Endothelial cell of umbilical vein (primary cell): ENCODE data around the gene NFILZ. TPM values are rescaled to one million over a fixed set of nuclear protein-coding genes. Genes with fewer than 3 reads are reported as not detected.

Experiments used
- BruUV-seq: library from RNA; stranded (reverse); fragments of 400-500 nt; replicated peaks from 2 replicates; lab custom pipeline; 2021; lab: Mats Ljungman, UMichigan
- CTCF ChIA-PET: fragments of 300-600, 350-600 bp; sonication (Branson Sonifier 250); formaldehyde crosslinking; loops from one replicate; lab custom pipeline; 2021; ENCODE audit warnings: antibody characterized with exemption, inconsistent platforms; lab: Charles Lee
- POLR2A ChIA-PET: fragments of 300-600, 350-600 bp; sonication (Branson Sonifier 250); formaldehyde crosslinking; loops from one replicate; lab custom pipeline; 2021; ENCODE audit warnings: antibody characterized with exemption, inconsistent platforms; lab: Charles Lee
- DNase-seq: peaks from one replicate; pipeline ENCODE4 v3.0.0-alpha.2; 2011; ENCODE audit warnings: low read depth, low spot score
- FAIRE-seq: peaks from 2 replicates; lab custom pipeline; 2011; peaks lifted over from hg19 to GRCh38; lab: Jason Lieb, UNC
- H2AFZ ChIP-seq: 2 replicates; pipeline ENCODE4 v1.6.0; 2012; ENCODE audit warnings: low read depth, low read length, control low read depth, inconsistent platforms
- H3K27ac ChIP-seq: 2 replicates; pipeline ENCODE4 v1.5.1; 2011; ENCODE audit warnings: low read depth, mild to moderate bottlenecking, control low read depth, low read length, moderate library complexity; ENCODE audit not compliant: insufficient read depth
- H3K27me3 ChIP-seq, 2 experiments: 2 replicates each; pipeline versions ENCODE4 v1.6.0 to v1.6.1; 2011; ENCODE audit warnings: low read length in 2 of 2, mixed read lengths in 1 of 2; ENCODE audit not compliant: control insufficient read depth in 2 of 2, insufficient read depth in 2 of 2
- H3K36me3 ChIP-seq, 2 experiments: 2 replicates in 1 of 2; 3 replicates in 1 of 2; pipeline ENCODE4 v1.5.1; 2011; ENCODE audit warnings: low read length in 2 of 2, mild to moderate bottlenecking in 1 of 2, moderate library complexity in 1 of 2; ENCODE audit not compliant: control insufficient read depth in 2 of 2, insufficient read depth in 2 of 2; ENCODE audit errors: extremely low read depth in 1 of 2
- H3K4me1 ChIP-seq: 3 replicates; pipeline ENCODE4 v1.5.1; 2011; ENCODE audit warnings: mild to moderate bottlenecking, low read length; ENCODE audit not compliant: control insufficient read depth, insufficient read depth; ENCODE audit errors: extremely low read depth
- H3K4me2 ChIP-seq: 2 replicates; pipeline ENCODE4 v1.6.1; 2011; ENCODE audit warnings: low read length, control low read depth, mixed read lengths; ENCODE audit not compliant: insufficient read depth
- H3K4me3 ChIP-seq, 3 experiments: fragments of 200-600 bp in 1 of 3; sonication (generic), shearing (Covaris generic) in 1 of 3; replicated peaks in 1 of 3; 2 replicates each; pipeline ENCODE4 v1.5.1; 2011 to 2016; ENCODE audit warnings: control low read depth in 3 of 3, low read length in 3 of 3, mild to moderate bottlenecking in 2 of 3, inconsistent platforms in 1 of 3, low read depth in 1 of 3, moderate library complexity in 1 of 3; ENCODE audit not compliant: insufficient read depth in 1 of 3
- H3K79me2 ChIP-seq: 2 replicates; pipeline ENCODE4 v1.6.0; 2012; ENCODE audit warnings: low read length, inconsistent platforms; ENCODE audit not compliant: control insufficient read depth, insufficient read depth
- H3K9ac ChIP-seq: replicated peaks from 2 replicates; pipeline ENCODE3; 2011; ENCODE audit warnings: low read length, control low read depth; ENCODE audit not compliant: insufficient read depth; ENCODE audit errors: extremely low read depth
- H3K9me1 ChIP-seq: replicated peaks from 3 replicates; pipeline ENCODE4 v1.6.0; 2011; ENCODE audit warnings: mild to moderate bottlenecking, low read length; ENCODE audit not compliant: control insufficient read depth, insufficient read depth; ENCODE audit errors: extremely low read depth
- H3K9me3 ChIP-seq: replicated peaks from 2 replicates; pipeline ENCODE4 v1.5.1; 2012; ENCODE audit warnings: low read length, inconsistent platforms; ENCODE audit not compliant: control insufficient read depth, insufficient read depth
- H4K20me1 ChIP-seq: replicated peaks from 2 replicates; pipeline ENCODE3; 2011; ENCODE audit warnings: mild to moderate bottlenecking, low read length; ENCODE audit not compliant: control insufficient read depth, insufficient read depth; ENCODE audit errors: extremely low read depth
- CTCF ChIP-seq, 2 donors: IDR thresholded peaks; 1 replicate in 1 of 2; 2 replicates in 1 of 2; pipeline ENCODE4 v1.5.1; 2011; ENCODE audit warnings: low read length in 2 of 2, mild to moderate bottlenecking in 2 of 2, moderate library complexity in 2 of 2, control low read depth in 1 of 2, inconsistent platforms in 1 of 2, low read depth in 1 of 2; ENCODE audit not compliant: insufficient read depth in 1 of 2; ENCODE audit errors: extremely low read depth in 1 of 2
- EZH2 ChIP-seq: IDR thresholded peaks from 2 replicates; pipeline ENCODE4 v1.6.1; 2012; ENCODE audit warnings: borderline replicate concordance, low read depth, mild to moderate bottlenecking, moderate library complexity, low read length, inconsistent platforms; ENCODE audit not compliant: severe bottlenecking
- FOS ChIP-seq: IDR thresholded peaks from 2 replicates; pipeline ENCODE4 v1.6.1; 2011; ENCODE audit warnings: mild to moderate bottlenecking, low read length, moderate library complexity, borderline replicate concordance; ENCODE audit not compliant: insufficient read depth
- GATA2 ChIP-seq: IDR thresholded peaks from 2 replicates; pipeline ENCODE4 v1.7.0; 2011; ENCODE audit warnings: low read depth, mild to moderate bottlenecking, moderate library complexity, mixed read lengths, low read length; ENCODE audit not compliant: insufficient read length, insufficient read depth
- JUN ChIP-seq: IDR thresholded peaks from 2 replicates; pipeline ENCODE4 v1.6.1; 2011; ENCODE audit warnings: borderline replicate concordance, low read depth; ENCODE audit not compliant: insufficient read length, insufficient read depth
- MAX ChIP-seq: IDR thresholded peaks from 2 replicates; pipeline ENCODE4 v1.6.1; 2011; ENCODE audit not compliant: insufficient read depth, insufficient read length
- MYC ChIP-seq: IDR thresholded peaks from one replicate; pipeline ENCODE4 v1.6.1; 2011; ENCODE audit warnings: mild to moderate bottlenecking, low read depth, low read length
- POLR2A ChIP-seq: IDR thresholded peaks from 2 replicates; pipeline ENCODE4 v1.6.1; 2012; ENCODE audit warnings: low read depth, mild to moderate bottlenecking, control low read depth, low read length
- POLR2AphosphoS5 ChIP-seq: IDR thresholded peaks from 2 replicates; pipeline ENCODE4 v1.6.1; 2012; ENCODE audit warnings: low read depth, mild to moderate bottlenecking, control low read depth, low read length, moderate library complexity; ENCODE audit not compliant: insufficient read depth
- dilution Hi-C: fragments of 300-500 bp; cut with MboI; formaldehyde crosslinking; loops from one replicate; pipeline ENCODE4 v1.15.0; 2019; ENCODE audit warnings: low sequenced_read_pairs; ENCODE audit not compliant: extremely low pct_ligation_motif_present
- intact Hi-C: fragments of 100-400 bp; cut with micrococcal nuclease; formaldehyde crosslinking; loops from one replicate; pipeline ENCODE4 v1.10.0; 2022
- polyA plus RNA-seq, 4 experiments: library from polyadenylated mRNA; depleted of rRNA in 3 of 4; stranded (reverse) in 3 of 4; unstranded in 1 of 4; fragments of >200 nt; gene quantifications; 2 replicates each; pipeline versions ENCODE4 v1.2.1 to v1.2.3, GENCODE V29; 2011 to 2012; ENCODE audit warnings: missing spikeins in 1 of 4
- total RNA-seq: library from RNA; stranded (reverse); gene quantifications from 2 replicates; pipeline ENCODE4 v1.2.3, GENCODE V29; 2021

Gene NFILZ
- total and polyA plus RNA-seq, 2 donors (not counting 3 experiments of a cell fraction or from before 2014, with no cell fraction given): not detected

GRCh38 chr19:8596168-8596567 lies 34.3 kb upstream of the NFILZ start:
- intact Hi-C loops (no loop called here), dilution Hi-C loops (loop anchor here (10.0 kb wide), 1 partner anchor 71 kb away; no protein-coding TSS in a partner anchor)
- no peaks in the 10 kb centered on the region for H3K9me1 ChIP-seq
- ChIA-PET CTCF (no interaction called here), POLR2A (no interaction called here)
- H3K4me3 ChIP-seq: no peak overlapping the region
- H3K9ac ChIP-seq: no peak overlapping the region
- no peaks in the 10 kb centered on the region for H4K20me1 ChIP-seq
- no peak for DNase-seq
- H3K79me2 ChIP-seq: no peaks in the 10 kb centered on the region
- H3K9me3 ChIP-seq: peaks cover 5% of the 10 kb centered on the region
- H3K4me2 ChIP-seq: no peak overlapping the region
- H3K36me3 ChIP-seq: no peaks in the 10 kb centered on the region
- H3K27ac ChIP-seq: no peak overlapping the region
- TF ChIP-seq MAX: no peak
- no peak for TF ChIP-seq GATA2
- no peak for TF ChIP-seq POLR2AphosphoS5
- TF ChIP-seq MYC: no peak
- TF ChIP-seq CTCF (IDR thresholded peaks at IDR 0.05; ENCODE audit: extremely low read depth in 1 of 2, insufficient read depth in 1 of 2, low read depth in 1 of 2, low read length in 2 of 2): no peak
- no peak for TF ChIP-seq POLR2A
- no peak for TF ChIP-seq FOS
- no peak for TF ChIP-seq EZH2
- no peak for TF ChIP-seq JUN
- no TSS peak for BruUV-seq
- no peak for FAIRE-seq
- no peak overlapping the region for H2AFZ ChIP-seq
- no peaks in the 10 kb centered on the region for H3K4me1 ChIP-seq
- peaks cover 0 to 3% of the 10 kb centered on the region in 2 experiments for H3K27me3 ChIP-seq
